NCI-H526 treated with DMSO at 0.1 percent for 48 hours (cell line): ENCODE measurements around the gene SLC9A3.

Experiments used
- DNase-seq: peaks from one replicate; lab custom pipeline; 2025; lab: John Stamatoyannopoulos, UW

SLC9A3 gene

DNA sequence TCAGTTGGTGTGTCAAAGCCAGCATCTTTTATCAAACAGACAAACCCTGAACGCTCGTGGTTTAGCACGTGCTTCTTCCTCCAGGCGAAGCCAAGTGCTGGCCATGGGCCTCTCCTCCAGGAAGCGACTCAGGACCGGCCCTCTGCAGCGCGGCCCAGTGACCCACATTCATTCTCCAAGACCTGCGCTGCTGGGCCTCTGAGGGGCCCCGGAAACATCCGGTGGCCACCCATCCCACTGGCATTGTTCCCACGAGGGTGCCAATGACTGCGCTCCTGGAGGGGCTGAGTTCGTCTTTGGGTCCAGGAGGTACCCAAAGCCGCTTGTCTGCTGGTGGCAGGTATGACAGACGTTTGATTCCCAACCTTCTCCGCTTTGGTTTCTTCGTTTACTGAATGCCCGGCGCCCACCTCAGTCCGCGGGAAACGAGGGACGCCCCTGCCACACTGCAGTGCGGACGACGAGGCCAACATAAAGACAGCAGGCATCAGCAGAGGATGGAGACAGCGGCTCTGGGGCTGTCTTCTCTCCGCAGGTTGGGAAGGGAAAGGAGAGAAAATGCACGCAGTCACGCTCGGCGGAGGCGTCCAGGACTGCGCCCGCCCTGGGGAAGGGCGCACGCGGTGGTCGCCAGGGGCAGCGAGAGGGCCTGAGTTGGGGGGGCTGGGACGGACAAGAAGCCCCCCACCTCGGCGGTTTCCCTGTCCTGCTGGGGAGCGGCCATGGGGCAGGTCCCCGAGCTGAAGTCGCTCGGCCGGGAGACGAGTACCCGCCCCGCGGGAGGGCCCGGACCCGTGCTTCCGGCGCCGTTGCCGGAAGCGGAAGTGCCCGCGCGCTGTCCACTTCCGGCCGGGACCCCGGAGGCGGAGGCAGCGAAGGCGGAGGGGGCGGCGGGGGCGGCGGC lies 81.7 kb downstream of the SLC9A3 start, which contains the start of gene EXOC3:
Gene EXOC3, plus strand, starts transcription at position 842 of the 904 bp plus-strand sequence. CDS start 3,030 bp downstream, outside the sequence.
- peak; percentile 7 for DNase-seq

DNA sequence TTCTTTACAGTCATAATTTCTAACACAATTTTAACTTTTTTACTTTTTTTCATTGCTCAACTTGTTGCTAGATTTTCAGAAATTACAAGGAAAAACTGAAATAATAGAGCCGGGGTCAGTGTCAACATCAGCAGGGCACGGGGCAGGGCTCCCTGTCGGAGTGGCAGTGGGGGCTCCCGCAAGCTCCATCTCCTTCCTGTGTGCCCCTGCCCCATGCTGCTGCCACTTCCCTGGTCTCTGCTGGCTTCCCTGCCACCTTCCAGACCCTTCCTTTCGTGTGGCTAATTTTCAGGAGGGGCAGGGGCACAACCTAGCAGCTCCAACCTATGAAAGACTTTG lies 82.3 kb downstream of the SLC9A3 start:
- DNase-seq: no peak

GRCh38 chr5:440401-441201 lies 83.6 kb downstream of the SLC9A3 start:
- no peak for DNase-seq

DNA sequence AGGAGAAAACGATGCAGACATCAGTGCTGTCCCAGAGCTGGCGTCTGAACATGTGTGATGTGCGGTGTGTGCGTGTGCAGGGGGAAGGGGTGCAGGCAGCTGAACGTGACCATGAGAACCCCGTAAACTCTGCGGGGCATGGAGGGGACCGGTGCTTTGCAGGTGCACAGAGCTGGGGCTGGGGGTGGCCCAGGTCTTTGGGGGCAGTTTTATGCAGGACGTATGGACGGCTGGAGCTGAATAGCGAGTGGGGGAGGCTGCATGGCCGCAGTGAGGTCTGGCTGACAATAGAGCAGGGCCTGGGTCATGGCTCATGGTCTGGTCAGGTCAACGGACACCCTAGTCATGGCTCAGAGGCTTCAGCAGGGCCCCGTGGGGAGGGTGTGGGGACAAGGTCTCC lies 84.6 kb downstream of the SLC9A3 start:
- no peak for DNase-seq

- DNase-seq: no peak
These were observed 85.1 kb downstream of the SLC9A3 start for GRCh38 chr5:439181-439580.

DNA sequence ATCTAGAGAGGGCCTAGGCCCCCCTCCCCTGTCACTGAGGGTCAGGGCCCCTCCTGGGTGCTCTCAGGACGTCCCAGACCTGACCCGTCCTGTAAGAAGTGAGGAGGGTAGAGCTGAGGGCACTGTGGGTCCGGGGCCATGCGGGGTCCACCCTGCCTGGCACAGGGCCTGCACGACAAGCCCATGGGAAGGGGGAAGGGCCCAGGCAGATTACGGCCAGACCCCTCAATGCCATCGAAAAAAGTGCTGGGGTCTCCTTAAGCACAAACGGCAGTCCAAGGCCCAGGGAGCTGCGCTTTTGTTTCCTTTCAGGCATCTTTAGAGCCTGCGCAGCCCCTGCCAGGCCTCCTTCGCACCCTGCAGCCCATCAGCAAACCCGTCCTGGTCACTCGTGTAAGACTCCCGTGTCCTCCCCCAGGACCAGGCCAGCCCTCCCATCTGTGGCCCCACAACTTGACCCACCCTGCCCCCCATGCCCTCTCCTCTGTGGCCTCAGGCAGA lies 85.7 kb downstream of the SLC9A3 start:
- no peak for DNase-seq

DNA sequence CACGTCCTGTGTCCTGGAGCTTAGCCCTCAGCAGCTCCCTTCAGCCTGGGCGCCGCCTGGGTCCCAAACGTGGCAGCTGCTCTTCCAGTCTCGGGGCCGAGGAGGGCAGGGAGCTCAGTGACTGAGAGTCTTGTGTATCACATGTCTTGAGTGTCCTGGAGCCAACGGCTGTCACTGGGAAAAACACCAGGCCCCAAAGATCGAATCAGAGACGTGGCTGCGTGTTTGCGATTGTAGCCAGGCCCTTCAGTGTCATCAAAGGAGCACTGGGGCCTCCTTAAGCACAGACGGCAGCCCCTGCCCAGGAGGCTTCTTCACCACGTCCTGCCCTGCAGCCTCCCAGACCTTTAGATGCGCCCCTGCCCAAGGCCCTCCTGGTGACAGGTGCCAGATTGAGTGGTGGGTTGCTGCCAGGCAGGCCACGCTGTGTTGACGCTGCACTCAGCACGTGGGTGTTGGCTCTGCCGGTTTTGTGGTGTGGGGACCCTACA lies 86.9 kb downstream of the SLC9A3 start:
- DNase-seq: no peak

DNA sequence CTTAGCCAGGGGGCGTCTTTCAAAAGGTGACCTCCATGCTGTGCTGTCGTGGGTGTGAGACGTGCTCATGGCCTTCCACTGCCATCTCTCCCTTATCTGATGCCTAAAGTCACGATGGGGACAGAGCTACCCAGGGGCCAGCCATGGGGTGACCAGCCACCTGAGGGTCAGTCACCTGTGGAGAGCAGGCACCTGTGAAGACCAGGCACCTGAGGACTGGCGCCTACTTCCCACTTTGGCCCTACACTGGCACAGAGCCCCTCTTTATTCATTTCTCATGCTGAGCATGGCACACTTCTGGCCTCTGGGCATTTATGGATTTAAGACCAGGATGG lies 87.6 kb downstream of the SLC9A3 start:
- DNase-seq: no peak

DNA sequence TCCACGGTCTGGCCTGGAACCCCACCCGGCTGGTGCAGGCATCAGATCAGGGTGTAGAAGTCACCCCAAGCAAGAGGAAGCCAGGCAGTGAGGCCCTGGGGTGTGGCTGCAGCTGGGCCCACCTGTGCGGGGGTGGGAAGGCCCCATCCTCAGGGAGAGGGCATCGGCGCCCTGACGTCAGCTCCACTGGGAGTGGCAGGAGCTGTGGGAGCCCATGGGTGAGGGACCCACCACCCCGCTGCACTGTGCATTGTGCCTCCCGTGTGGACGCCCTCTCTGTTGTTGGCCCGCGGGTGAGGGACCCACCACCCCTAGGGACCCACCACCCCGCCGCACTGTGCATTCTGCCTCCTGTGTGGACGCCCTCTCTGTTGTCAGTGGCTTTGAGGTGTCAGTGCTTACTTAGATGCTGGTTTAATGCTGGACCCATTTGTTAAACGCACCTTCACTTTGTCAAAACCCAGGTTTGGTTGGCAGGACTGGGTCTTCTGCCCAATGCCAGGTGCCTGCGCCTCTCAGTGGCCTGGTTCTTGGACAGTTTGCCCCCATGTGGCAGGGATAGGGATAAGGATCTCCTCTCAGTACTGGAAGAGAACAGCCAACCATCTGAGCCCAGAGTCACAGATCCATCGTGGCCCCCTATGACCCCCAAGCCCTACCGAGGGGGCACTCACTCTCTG lies 88.1 kb downstream of the SLC9A3 start:
- no peak for DNase-seq

DNA sequence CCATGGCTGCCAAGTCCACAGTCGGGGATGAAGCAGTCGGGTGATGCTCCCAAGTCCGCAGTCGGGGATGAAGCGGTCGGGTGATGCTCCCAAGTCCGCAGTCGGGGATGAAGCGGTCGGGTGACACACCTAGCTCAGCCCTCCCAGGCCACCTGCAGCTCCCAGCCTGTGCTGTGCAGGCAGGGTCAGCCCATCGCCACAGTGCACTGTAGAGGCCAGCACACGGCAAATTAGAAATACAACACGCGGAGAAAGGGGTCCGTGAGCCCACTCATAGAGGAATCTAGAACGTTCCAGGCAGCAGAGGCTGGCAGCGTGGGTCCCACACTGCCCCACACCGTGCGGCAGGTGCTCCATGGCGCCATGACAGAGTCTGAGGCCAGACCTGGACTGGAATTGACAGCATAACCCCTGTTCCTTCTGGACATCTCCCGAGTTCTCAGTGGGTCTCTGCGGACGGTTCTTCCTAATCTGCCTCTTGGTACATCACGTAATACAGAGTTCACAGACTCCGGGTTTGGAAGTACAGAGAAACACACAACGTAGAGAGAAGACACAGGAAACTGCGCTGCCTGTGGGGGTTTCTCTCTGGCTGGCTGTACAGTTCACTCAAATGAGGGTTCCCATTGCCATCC lies 89.0 kb downstream of the SLC9A3 start:
- DNase-seq: no peak

- DNase-seq: no peak
These were observed 89.7 kb downstream of the SLC9A3 start for GRCh38 chr5:434443-435146.

GRCh38 chr5:433836-434235 lies 90.4 kb downstream of the SLC9A3 start:
- DNase-seq: no peak

GRCh38 chr5:432928-433791 lies 91.1 kb downstream of the SLC9A3 start:
- DNase-seq: no peak

- DNase-seq: no peak
These were observed 91.9 kb downstream of the SLC9A3 start for GRCh38 chr5:432201-432927.

DNA sequence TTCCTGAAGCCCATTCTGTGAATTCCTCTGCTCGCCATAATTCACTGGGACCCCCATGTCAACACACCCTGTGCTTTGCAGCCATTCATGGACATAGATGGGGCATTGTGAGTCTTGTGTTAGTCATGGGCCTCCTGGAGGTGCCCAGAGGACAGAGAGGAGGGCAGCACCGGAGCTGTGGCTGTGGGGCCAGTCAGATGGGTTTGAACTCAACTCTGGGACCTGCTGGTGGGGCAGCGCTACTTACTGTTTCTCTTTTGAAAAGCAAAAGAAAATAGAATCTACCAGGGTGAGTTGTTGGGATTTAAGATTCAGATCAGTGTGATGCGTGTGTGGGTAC lies 92.6 kb downstream of the SLC9A3 start:
- no peak for DNase-seq

- DNase-seq: peak; percentile 22
These were observed 93.1 kb downstream of the SLC9A3 start for GRCh38 chr5:431001-431710.

- DNase-seq: no peak
These were observed 93.9 kb downstream of the SLC9A3 start for GRCh38 chr5:430214-430925.

GRCh38 chr5:429453-430188 lies 94.6 kb downstream of the SLC9A3 start:
- no peak for DNase-seq
